KOPT-K1 (cell line): ENCODE data around the gene OTULINL.

Experiments
- H3K27ac ChIP-seq: fragments of 200-600 bp; sonication (generic); 2 replicates; pipeline ENCODE4 v1.5.1; 2016; ENCODE audit warnings: antibody characterized with exemption, mild to moderate bottlenecking, low read depth, low read length; ENCODE audit not compliant: poor library complexity, severe bottlenecking
- H3K36me3 ChIP-seq: fragments of 200-600 bp; sonication (generic); 2 replicates; pipeline ENCODE4 v1.5.1; 2017; ENCODE audit warnings: antibody characterized with exemption, mild to moderate bottlenecking, low read length, moderate library complexity; ENCODE audit not compliant: insufficient read depth
- H3K9me3 ChIP-seq: fragments of 200-600 bp; sonication (generic); 2 replicates; pipeline ENCODE4 v1.5.1; 2017; ENCODE audit warnings: antibody characterized with exemption, low read length, mild to moderate bottlenecking; ENCODE audit not compliant: insufficient read depth, poor library complexity, severe bottlenecking

OTULINL gene

GRCh38 chr5:14607104-14607503 is 25.5 kb downstream of the OTULINL start:
- Histone ChIP-seq H3K9me3 (no peaks in the 10 kb centered on the region), H3K36me3 (no peaks in the 10 kb centered on the region), H3K27ac (no peak overlapping the region)

- no peaks in the 10 kb centered on the region for H3K9me3 ChIP-seq
- H3K27ac ChIP-seq = no peak overlapping the region
Measured at GRCh38 chr5:14608169-14608568, 26.6 kb downstream of the OTULINL start.

DNA sequence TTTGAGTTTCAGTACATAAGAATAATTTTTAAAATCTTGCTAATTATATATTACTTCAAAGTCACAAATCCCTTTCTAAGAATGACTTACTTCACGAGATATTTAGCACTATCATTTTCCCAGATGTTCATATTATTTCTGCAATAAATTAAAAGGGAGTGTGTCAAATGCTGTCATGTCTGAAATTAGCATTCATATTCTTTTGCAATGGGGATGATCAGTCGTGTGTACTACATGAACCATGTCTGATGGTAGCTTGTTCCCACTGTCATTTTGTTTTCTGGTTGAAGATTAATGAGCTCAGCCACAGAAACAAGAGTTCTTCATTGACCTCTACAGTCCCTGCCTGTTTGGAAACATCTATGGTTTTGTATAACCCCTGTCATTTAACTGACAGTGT is 30.1 kb downstream of the OTULINL start:
- Histone ChIP-seq H3K36me3 (no peaks in the 10 kb centered on the region), H3K9me3 (no peaks in the 10 kb centered on the region)

More at GRCh38 chr5:14608169-14608568, 26.6 kb downstream of the OTULINL start:
- no peaks in the 10 kb centered on the region for H3K36me3 ChIP-seq

GRCh38 chr5:14614490-14614889 is 32.9 kb downstream of the OTULINL start:
- Histone ChIP-seq H3K36me3 (no peaks in the 10 kb centered on the region), H3K27ac (no peak overlapping the region), H3K9me3 (no peaks in the 10 kb centered on the region)

More for the DNA sequence above, 30.1 kb downstream of the OTULINL start:
- H3K27ac ChIP-seq = no peak overlapping the region

GRCh38 chr5:14615365-14615764 is 33.8 kb downstream of the OTULINL start:
- Histone ChIP-seq H3K9me3 (no peaks in the 10 kb centered on the region), H3K27ac (no peak overlapping the region), H3K36me3 (no peaks in the 10 kb centered on the region)

- Histone ChIP-seq H3K27ac (no peak overlapping the region), H3K9me3 (peaks cover 3% of the 10 kb centered on the region), H3K36me3 (no peaks in the 10 kb centered on the region)
Measured at GRCh38 chr5:14617441-14617840, 35.8 kb downstream of the OTULINL start.

DNA sequence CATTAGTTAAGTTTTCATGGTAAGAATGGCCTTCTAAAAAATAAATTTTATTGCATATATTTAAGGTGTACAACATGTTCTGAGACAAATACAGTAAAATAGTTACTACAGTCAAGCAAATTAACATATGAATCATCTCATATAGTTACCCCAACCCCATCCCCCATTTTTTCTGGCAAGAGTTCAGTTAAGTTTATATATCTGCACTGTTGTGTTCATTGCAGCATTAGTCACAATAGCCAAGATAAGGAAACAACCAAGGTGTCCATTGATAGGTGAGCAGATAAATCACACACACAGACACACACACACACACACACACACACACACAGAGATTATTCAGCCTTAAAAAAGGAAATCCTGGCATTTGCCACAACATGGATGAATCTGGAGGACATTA is 45.7 kb downstream of the OTULINL start:
- Histone ChIP-seq H3K36me3 (no peaks in the 10 kb centered on the region), H3K27ac (no peak overlapping the region), H3K9me3 (no peaks in the 10 kb centered on the region)

GRCh38 chr5:14628346-14628745 is 46.8 kb downstream of the OTULINL start:
- H3K36me3 ChIP-seq = no peaks in the 10 kb centered on the region
- H3K9me3 ChIP-seq = no peaks in the 10 kb centered on the region
- no peak overlapping the region for H3K27ac ChIP-seq

- Histone ChIP-seq H3K36me3 (no peaks in the 10 kb centered on the region), H3K9me3 (no peaks in the 10 kb centered on the region), H3K27ac (no peak overlapping the region)
Measured at GRCh38 chr5:14630671-14631070, 49.1 kb downstream of the OTULINL start.

DNA sequence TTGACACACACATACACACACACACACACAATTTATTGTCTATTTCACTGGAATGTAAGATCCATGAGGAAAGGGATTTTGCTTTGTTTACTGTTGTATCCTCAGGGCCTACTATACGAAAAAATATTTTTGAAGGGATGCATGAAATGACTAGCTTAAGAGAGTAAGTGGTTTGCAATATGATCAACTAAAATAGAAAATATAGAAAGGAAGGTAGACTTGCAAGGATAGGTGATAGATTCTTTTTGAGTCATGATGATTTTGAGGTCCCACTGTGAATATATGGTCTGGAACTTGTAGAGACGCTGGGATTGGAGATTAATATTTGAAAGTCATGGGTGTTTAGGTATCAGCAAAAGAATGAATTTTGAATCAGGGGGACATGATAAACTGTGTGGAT is 54.1 kb downstream of the OTULINL start:
- Histone ChIP-seq H3K27ac (no peak overlapping the region), H3K36me3 (no peaks in the 10 kb centered on the region)

DNA sequence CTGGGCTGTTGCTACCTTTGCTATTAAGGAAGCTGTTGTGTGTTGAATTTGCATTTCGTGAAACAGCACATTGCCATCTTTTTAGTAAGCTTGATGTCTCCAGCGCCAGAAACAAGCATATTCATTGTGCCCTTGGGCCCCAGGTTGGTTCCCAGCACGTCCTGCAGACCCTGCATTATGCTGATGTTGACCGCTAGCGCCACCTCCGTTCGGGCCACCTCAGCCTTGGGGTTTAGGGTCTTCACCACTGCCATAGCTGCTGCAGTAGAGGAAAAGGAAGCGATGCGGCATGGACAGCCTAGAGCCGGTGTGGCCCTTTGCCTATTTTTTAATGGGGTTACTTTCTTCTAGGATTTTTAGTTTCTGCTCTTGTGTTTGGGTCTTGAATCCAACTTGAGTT is 59.2 kb downstream of the OTULINL start:
- no peaks in the 10 kb centered on the region for H3K9me3 ChIP-seq
- H3K27ac ChIP-seq = no peak overlapping the region
- H3K36me3 ChIP-seq = no peaks in the 10 kb centered on the region

More for the DNA sequence above, 54.1 kb downstream of the OTULINL start:
- no peaks in the 10 kb centered on the region for H3K9me3 ChIP-seq

DNA sequence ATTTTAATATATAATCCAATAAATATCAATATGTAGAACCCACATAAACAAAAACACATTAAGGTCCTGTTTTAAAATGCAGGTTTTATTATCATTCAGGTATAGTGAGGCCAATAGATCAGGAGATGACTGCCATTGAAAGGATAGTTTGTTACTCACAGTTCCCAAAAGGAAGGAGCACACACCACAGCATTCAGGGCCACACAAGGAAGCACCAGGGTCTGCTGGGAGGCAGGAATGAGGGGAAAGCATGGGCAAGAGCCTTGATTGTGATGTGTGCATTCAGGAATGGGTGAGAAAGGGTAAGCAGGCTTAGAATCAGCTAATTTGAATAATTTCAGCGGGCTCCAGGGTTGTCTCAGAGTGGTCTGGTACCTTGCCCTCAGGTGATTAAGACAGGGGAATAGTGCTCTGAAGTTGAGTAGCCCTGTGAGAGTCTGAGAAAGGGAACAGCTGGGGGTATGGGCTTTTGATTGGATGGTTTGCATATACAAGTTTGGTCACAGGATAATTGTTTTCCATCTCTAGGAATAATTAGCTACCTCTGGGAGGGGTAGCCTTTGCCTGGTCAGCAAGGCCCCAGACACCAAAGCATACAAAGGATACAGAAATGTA is 63.1 kb downstream of the OTULINL start:
- no peaks in the 10 kb centered on the region for H3K9me3 ChIP-seq
- H3K36me3 ChIP-seq = no peaks in the 10 kb centered on the region
- no peak overlapping the region for H3K27ac ChIP-seq

GRCh38 chr5:14650052-14650451 is 68.5 kb downstream of the OTULINL start:
- no peaks in the 10 kb centered on the region for H3K36me3 ChIP-seq
- no peak overlapping the region for H3K27ac ChIP-seq
- H3K9me3 ChIP-seq = no peaks in the 10 kb centered on the region

DNA sequence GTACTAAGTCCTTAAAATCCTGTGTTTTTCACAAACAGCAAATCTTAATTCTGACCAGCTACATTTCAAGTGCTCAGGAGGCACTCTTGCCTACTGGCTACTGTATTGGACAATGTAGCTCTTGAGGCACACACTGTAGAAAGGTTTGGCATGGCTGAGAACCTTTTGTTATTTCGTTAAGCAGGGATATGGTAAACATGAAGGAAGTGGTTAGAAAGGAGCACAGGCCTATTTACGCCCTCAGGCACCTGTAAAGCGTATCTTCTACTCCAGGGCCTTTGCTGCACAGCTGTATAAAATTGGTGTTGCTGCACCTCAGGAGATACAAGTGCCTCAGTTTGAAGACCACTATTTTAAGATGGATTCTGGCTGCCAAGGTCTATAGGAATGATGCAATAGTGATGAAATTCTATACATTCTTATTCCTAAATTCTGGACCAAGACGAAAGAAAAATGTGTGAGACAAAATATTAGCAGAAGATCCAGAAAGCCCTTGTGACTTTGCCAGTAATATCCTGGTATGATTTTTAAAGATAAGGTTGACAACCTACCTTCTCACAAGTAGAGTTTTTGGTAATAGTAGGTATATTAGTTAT is 73.7 kb downstream of the OTULINL start:
- Histone ChIP-seq H3K27ac (no peak overlapping the region), H3K36me3 (no peaks in the 10 kb centered on the region), H3K9me3 (no peaks in the 10 kb centered on the region)

DNA sequence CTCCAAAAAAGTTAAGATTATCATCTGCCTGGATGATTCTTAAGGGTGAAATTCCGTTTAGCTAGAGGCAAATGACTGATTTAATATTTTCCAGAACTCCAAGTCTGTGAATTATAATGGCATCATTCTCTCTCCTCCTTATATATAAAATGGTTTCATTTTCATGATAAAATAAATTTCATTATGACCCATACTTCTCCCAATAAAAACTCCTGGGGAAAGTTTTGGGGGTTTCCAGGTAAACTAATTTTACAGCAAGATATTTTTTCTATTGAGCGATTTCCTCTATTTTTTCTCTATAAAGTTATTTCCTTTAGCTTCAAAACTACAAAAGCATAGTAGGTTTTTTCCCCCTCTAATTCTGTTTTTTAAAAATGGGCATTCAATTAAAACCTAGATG is 75.3 kb downstream of the OTULINL start:
- Histone ChIP-seq H3K36me3 (no peaks in the 10 kb centered on the region), H3K9me3 (no peaks in the 10 kb centered on the region), H3K27ac (no peak overlapping the region)
